OCI-LY7 (cell line): ENCODE results near the gene CATSPERB.

Experiments used
- CTCF ChIP-seq: fragments of 200-600 bp; sonication (generic); conservative IDR thresholded peaks from 2 replicates; pipeline ENCODE4 v1.5.1; 2014; ENCODE audit warnings: mild to moderate bottlenecking, antibody characterized with exemption, low read length, moderate library complexity, mixed read lengths
- EZH2phosphoT487 ChIP-seq: fragments of 200-600 bp; sonication (generic); IDR thresholded peaks from 2 replicates; pipeline ENCODE4 v1.6.1; 2018; ENCODE audit warnings: low read depth, borderline replicate concordance, mild to moderate bottlenecking, mixed run types, antibody characterized with exemption, low read length, moderate library complexity, mixed read lengths

GRCh38 chr14:91653451-91653850 lies 78.4 kb downstream of the CATSPERB start:
- no peak for TF ChIP-seq CTCF
- TF ChIP-seq EZH2phosphoT487 = no peak
